Loucy (cell line): Measurements from ENCODE around the gene TTC7B.

ENCODE experiments used
- H2AFZ ChIP-seq: fragments of 200-600 bp; sonication (generic); 2 replicates; pipeline ENCODE4 v1.6.0; 2016; ENCODE audit warnings: antibody characterized with exemption, mild to moderate bottlenecking, low read length, moderate library complexity
- H3F3A ChIP-seq: fragments of 200-600 bp; 2 replicates; pipeline ENCODE4 v1.6.0; 2016; ENCODE audit warnings: antibody characterized with exemption, low read depth, mild to moderate bottlenecking
- H3K27me3 ChIP-seq: fragments of 200-600 bp; sonication (generic); 2 replicates; pipeline ENCODE4 v1.6.1; 2014; ENCODE audit warnings: low read length, mild to moderate bottlenecking; ENCODE audit not compliant: insufficient read depth, poor library complexity, severe bottlenecking
- H3K36me3 ChIP-seq: fragments of 200-600 bp; sonication (generic); 2 replicates; pipeline ENCODE4 v1.6.1; 2016; ENCODE audit warnings: low read length; ENCODE audit not compliant: insufficient read depth
- H3K4me1 ChIP-seq: fragments of 200-600 bp; sonication (generic); 2 replicates; pipeline ENCODE4 v1.5.1; 2014; ENCODE audit warnings: low read length, mild to moderate bottlenecking; ENCODE audit not compliant: insufficient read depth, poor library complexity, severe bottlenecking
- H3K4me2 ChIP-seq: fragments of 200-600 bp; sonication (generic); 2 replicates; pipeline ENCODE4 v1.6.0; 2014; ENCODE audit warnings: antibody characterized with exemption, low read length, low read depth, mild to moderate bottlenecking; ENCODE audit not compliant: poor library complexity, severe bottlenecking
- H3K4me3 ChIP-seq: fragments of 200-600 bp; sonication (generic); 2 replicates; pipeline ENCODE4 v1.5.1; 2014; ENCODE audit warnings: low read length, mild to moderate bottlenecking, mixed read lengths; ENCODE audit not compliant: poor library complexity, severe bottlenecking
- H3K79me2 ChIP-seq: fragments of 200-600 bp; sonication (generic); 2 replicates; pipeline ENCODE4 v1.6.1; 2014; ENCODE audit warnings: low read length; ENCODE audit not compliant: insufficient read depth
- H3K9ac ChIP-seq: fragments of 200-600 bp; sonication (generic); 2 replicates; pipeline ENCODE4 v1.6.0; 2014; ENCODE audit warnings: mild to moderate bottlenecking, low read depth, low read length, moderate library complexity; ENCODE audit not compliant: poor library complexity, severe bottlenecking
- H3K9me2 ChIP-seq: fragments of 200-600 bp; sonication (generic); replicated peaks from 2 replicates; pipeline ENCODE4 v1.6.1; 2016; ENCODE audit warnings: low read depth, low read length, mixed read lengths
- H3K9me3 ChIP-seq: fragments of 200-600 bp; sonication (generic); 2 replicates; pipeline ENCODE4 v1.6.1; 2014; ENCODE audit warnings: mild to moderate bottlenecking, antibody characterized with exemption, low read length, low read depth; ENCODE audit not compliant: insufficient read depth
- H4K20me1 ChIP-seq: fragments of 200-600 bp; sonication (generic); 2 replicates; pipeline ENCODE4 v1.6.0; 2014; ENCODE audit warnings: antibody characterized with exemption, low read length, mild to moderate bottlenecking; ENCODE audit not compliant: insufficient read depth, poor library complexity, severe bottlenecking
- EZH2phosphoT487 ChIP-seq: fragments of 200-600 bp; IDR thresholded peaks from 2 replicates; pipeline ENCODE4 v1.6.1; 2018; ENCODE audit warnings: antibody characterized with exemption, mild to moderate bottlenecking, moderate library complexity, borderline replicate concordance
- TF ChIP-seq, protein P1 (sequence below): fragments of 200-600 bp; sonication (generic); conservative IDR thresholded peaks from 2 replicates; pipeline ENCODE4 v1.5.1; 2014; ENCODE audit warnings: mild to moderate bottlenecking, antibody characterized with exemption, low read length

The TTC7B gene

DNA sequence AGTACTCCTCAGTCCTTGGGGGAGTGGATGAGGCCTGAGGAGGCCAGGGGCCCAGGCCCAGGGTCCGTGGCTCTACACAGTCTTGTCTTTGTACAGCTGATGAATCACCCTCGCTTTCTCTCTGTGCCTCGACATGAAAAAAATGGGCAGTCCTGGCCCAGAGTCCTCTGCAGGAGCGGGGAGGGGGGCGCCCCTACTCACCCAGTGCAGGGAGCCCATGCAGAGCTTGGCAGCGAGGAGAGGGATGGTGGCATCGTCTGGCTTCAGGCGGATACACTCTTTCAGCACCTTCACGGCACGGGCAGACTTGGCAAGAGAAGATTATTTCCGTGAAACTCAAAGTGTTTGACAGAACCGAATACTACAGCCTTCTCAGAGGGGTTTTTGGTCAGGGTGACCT is 159.3 kb downstream of the TTC7B start:
- no peak overlapping the region for H3K4me2 ChIP-seq
- H3K9ac ChIP-seq: no peak overlapping the region
- H3K36me3 ChIP-seq: peaks cover 19% of the 10 kb centered on the region; the same call in 1 of the 2 replicates
- peaks cover 12% of the 10 kb centered on the region for H3K4me1 ChIP-seq
- H2AFZ ChIP-seq: no peak overlapping the region
- H3K79me2 ChIP-seq: no peaks in the 10 kb centered on the region
- no peaks in the 10 kb centered on the region for H3F3A ChIP-seq
- no peak overlapping the region for H3K4me3 ChIP-seq
- H3K9me2 ChIP-seq: no peaks in the 10 kb centered on the region
- no peak for TF ChIP-seq EZH2phosphoT487
- TF ChIP-seq, protein P1, sequence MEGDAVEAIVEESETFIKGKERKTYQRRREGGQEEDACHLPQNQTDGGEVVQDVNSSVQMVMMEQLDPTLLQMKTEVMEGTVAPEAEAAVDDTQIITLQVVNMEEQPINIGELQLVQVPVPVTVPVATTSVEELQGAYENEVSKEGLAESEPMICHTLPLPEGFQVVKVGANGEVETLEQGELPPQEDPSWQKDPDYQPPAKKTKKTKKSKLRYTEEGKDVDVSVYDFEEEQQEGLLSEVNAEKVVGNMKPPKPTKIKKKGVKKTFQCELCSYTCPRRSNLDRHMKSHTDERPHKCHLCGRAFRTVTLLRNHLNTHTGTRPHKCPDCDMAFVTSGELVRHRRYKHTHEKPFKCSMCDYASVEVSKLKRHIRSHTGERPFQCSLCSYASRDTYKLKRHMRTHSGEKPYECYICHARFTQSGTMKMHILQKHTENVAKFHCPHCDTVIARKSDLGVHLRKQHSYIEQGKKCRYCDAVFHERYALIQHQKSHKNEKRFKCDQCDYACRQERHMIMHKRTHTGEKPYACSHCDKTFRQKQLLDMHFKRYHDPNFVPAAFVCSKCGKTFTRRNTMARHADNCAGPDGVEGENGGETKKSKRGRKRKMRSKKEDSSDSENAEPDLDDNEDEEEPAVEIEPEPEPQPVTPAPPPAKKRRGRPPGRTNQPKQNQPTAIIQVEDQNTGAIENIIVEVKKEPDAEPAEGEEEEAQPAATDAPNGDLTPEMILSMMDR: no peak
- no peaks in the 10 kb centered on the region for H3K27me3 ChIP-seq
- H4K20me1 ChIP-seq: no peaks in the 10 kb centered on the region
- no peaks in the 10 kb centered on the region for H3K9me3 ChIP-seq

DNA sequence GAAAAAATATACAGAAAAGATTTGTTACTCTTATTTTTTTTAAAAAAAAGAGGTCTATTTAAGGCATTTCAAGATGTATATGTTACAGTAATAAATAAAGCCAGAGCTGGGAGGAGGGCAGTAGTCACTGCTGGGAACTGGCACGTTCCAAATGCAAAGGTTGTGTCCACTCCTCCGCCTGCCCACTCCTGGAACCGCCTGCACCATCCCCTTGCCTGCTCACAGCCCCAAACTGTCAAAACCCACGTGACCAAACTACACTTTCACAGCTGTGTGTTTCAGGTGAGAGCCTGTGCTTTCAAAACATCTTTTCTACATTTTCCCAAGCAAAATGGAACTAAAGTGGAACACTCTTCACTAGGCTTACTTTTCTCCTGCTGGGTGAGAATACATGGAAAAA is 160.4 kb downstream of the TTC7B start:
- no peaks in the 10 kb centered on the region for H3K9me3 ChIP-seq
- TF ChIP-seq, protein P1: no peak
- no peak for TF ChIP-seq EZH2phosphoT487
- no peak overlapping the region for H2AFZ ChIP-seq
- H3F3A ChIP-seq: no peaks in the 10 kb centered on the region
- no peak overlapping the region for H3K4me2 ChIP-seq
- H3K9me2 ChIP-seq: no peaks in the 10 kb centered on the region
- H3K9ac ChIP-seq: no peak overlapping the region
- H3K4me1 ChIP-seq: peaks cover 12% of the 10 kb centered on the region
- H3K27me3 ChIP-seq: no peaks in the 10 kb centered on the region
- no peak overlapping the region for H3K4me3 ChIP-seq
- H3K36me3 ChIP-seq: peaks cover 28% of the 10 kb centered on the region; the same call in 1 of the 2 replicates
- no peaks in the 10 kb centered on the region for H4K20me1 ChIP-seq
- no peaks in the 10 kb centered on the region for H3K79me2 ChIP-seq

DNA sequence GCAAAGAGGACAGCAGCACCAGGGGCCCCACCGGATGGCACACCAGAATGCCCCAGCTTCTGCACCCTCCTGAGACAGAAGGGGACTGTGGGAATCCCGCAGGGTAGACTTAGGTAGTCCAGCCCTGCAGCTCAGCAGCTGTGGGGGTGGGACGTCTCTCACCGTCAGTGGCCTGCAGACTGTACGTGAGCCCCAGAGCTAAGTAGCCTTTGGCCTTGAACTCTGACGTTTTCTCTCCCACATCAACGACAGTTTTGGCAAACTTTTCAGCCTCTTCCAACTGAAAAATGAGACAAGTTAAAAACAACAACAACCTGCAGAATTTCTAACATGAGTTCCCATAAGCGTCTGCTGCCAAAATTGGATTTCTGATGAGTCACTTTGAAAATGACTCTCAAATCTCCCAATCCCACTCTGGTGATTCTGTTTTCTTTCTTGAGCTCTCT is 161.4 kb downstream of the TTC7B start:
- no peaks in the 10 kb centered on the region for H3K79me2 ChIP-seq
- no peaks in the 10 kb centered on the region for H3F3A ChIP-seq
- H3K9me2 ChIP-seq: no peaks in the 10 kb centered on the region
- H3K4me1 ChIP-seq: peaks cover 12% of the 10 kb centered on the region
- H2AFZ ChIP-seq: no peak overlapping the region
- no peak for TF ChIP-seq EZH2phosphoT487
- TF ChIP-seq, protein P1: no peak
- no peak overlapping the region for H3K9ac ChIP-seq
- no peak overlapping the region for H3K4me2 ChIP-seq
- no peaks in the 10 kb centered on the region for H3K9me3 ChIP-seq
- peaks cover 31% of the 10 kb centered on the region; the same call in 1 of the 2 replicates for H3K36me3 ChIP-seq
- no peaks in the 10 kb centered on the region for H4K20me1 ChIP-seq
- no peaks in the 10 kb centered on the region for H3K27me3 ChIP-seq
- no peak overlapping the region for H3K4me3 ChIP-seq
